ENCODE results near the gene BRINP1. TPM values are rescaled to one million over a fixed set of nuclear protein-coding genes. Genes with fewer than 3 reads are reported as not detected.

BRINP1 gene
- total RNA-seq, 1 donor from 2014 or later, result 0.79 TPM

DNA sequence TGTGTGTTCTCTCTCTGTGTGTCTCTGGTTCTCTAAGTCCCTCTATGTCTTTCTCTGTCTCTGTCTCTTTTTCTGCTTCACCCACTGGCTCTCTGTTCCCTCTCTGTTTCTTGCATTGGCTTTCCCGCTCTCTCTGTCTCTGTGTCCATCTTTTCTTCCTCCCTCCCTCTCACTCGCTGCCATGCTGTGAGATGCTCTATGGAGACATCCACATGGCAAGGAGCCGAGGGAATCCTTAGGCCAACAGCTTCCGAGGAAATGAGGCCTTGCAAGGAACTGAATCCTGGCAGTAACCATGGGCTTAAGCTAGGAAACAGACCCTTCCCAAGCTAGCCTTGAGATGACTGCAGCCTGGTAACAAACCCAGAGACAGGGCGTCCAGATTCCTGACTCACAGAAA lies 117.3 kb downstream of the BRINP1 start:
- TF ChIP-seq, protein P1, sequence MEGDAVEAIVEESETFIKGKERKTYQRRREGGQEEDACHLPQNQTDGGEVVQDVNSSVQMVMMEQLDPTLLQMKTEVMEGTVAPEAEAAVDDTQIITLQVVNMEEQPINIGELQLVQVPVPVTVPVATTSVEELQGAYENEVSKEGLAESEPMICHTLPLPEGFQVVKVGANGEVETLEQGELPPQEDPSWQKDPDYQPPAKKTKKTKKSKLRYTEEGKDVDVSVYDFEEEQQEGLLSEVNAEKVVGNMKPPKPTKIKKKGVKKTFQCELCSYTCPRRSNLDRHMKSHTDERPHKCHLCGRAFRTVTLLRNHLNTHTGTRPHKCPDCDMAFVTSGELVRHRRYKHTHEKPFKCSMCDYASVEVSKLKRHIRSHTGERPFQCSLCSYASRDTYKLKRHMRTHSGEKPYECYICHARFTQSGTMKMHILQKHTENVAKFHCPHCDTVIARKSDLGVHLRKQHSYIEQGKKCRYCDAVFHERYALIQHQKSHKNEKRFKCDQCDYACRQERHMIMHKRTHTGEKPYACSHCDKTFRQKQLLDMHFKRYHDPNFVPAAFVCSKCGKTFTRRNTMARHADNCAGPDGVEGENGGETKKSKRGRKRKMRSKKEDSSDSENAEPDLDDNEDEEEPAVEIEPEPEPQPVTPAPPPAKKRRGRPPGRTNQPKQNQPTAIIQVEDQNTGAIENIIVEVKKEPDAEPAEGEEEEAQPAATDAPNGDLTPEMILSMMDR (IDR thresholded peaks at IDR 0.05; ENCODE audit: unreplicated experiment), result no peak
- Mint-ChIP-seq H3K27me3 (peaks cover 7% of the 10 kb centered on the region), H3K4me1 (ENCODE audit: low read depth) (no peaks in the 10 kb centered on the region), H3K27ac (no peak overlapping the region), H3K9me3 (ENCODE audit: low read depth) (no peaks in the 10 kb centered on the region), H3K4me3 (ENCODE audit: low read depth) (no peak overlapping the region), H3K36me3 (ENCODE audit: insufficient read depth) (no peaks in the 10 kb centered on the region)
- DNase-seq (ENCODE audit: low spot score, unreplicated experiment), result no peak

DNA sequence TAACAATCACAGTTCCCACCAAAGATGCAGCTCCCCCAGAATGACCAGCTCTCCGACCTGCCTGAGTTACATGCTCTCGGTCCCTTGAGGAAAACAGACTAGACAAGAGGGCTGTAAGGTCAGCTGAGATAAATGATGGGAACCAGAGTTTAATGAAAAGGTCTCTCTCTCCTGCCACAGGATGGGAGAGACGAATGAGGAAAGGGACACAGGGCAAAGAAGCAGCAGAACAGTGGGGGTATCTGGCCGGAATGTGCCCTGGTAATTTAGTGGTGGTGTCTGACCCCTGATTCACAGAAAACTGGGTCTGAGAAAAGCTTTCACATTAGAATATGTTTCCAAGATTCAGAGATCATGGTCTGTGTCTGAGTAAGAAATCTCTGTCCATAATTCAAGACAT lies 118.5 kb downstream of the BRINP1 start:
- Mint-ChIP-seq H3K27me3 (peaks cover 7% of the 10 kb centered on the region), H3K36me3 (ENCODE audit: insufficient read depth) (no peaks in the 10 kb centered on the region), H3K4me3 (ENCODE audit: low read depth) (no peak overlapping the region), H3K9me3 (ENCODE audit: low read depth) (no peaks in the 10 kb centered on the region), H3K4me1 (ENCODE audit: low read depth) (no peaks in the 10 kb centered on the region), H3K27ac (no peak overlapping the region)
- TF ChIP-seq, protein P1 (IDR thresholded peaks at IDR 0.05; ENCODE audit: unreplicated experiment), result no peak
- no peak for DNase-seq (ENCODE audit: low spot score, unreplicated experiment)

DNA sequence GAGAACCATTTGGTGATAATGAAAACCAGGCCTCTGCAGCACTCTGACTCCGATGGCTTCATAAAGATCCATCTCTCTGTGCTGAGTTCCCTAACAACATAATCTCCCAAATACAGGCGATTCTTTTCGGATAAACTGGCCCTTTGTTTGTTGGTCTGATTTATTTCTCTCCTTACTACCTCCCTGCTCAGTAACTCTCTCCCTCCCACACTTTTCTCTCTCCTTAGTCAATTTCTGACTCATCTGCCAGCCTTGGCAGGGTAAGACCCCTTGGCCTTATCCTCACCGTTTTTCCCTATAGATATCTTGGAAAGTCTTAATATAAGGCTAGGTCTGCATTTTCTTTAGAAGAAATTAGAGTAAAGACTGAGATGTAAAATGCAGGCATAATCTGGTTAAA lies 128.7 kb downstream of the BRINP1 start:
- Mint-ChIP-seq H3K4me3 (ENCODE audit: low read depth) (no peak overlapping the region), H3K9me3 (ENCODE audit: low read depth) (no peaks in the 10 kb centered on the region), H3K4me1 (ENCODE audit: low read depth) (no peaks in the 10 kb centered on the region), H3K36me3 (ENCODE audit: insufficient read depth) (no peaks in the 10 kb centered on the region), H3K27ac (no peak overlapping the region), H3K27me3 (no peaks in the 10 kb centered on the region)
- TF ChIP-seq, protein P1 (IDR thresholded peaks at IDR 0.05; ENCODE audit: unreplicated experiment), result no peak
- no peak for DNase-seq (ENCODE audit: low spot score, unreplicated experiment)

DNA sequence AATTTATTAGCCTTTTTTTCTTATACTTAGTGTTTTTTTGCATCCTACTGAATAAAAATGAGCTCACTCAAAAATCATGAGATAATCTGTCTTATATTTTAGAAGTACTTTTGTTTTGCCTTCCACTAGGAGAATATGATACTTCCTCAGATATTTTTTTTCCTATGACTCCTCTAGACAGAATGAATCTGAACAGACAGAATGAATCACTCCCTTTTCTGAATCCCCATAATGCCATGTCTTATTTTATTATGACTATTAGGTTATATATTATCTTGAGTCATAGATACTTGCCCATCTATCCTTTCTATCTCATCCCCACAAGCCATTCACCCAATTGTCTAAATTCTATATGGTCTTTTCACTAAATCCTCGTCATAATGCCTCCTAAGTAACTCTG lies 134.6 kb downstream of the BRINP1 start:
- H3K27me3 Mint-ChIP-seq, result no peaks in the 10 kb centered on the region
- TF ChIP-seq, protein P1 (IDR thresholded peaks at IDR 0.05; ENCODE audit: unreplicated experiment), result no peak
- H3K27ac Mint-ChIP-seq, result no peak overlapping the region
- no peaks in the 10 kb centered on the region for H3K4me1 Mint-ChIP-seq (ENCODE audit: low read depth)
- no peaks in the 10 kb centered on the region for H3K36me3 Mint-ChIP-seq (ENCODE audit: insufficient read depth)
- H3K4me3 Mint-ChIP-seq (ENCODE audit: low read depth), result no peak overlapping the region
- peaks cover 2% of the 10 kb centered on the region for H3K9me3 Mint-ChIP-seq (ENCODE audit: low read depth)
- no peak for DNase-seq (ENCODE audit: low spot score, unreplicated experiment)

DNA sequence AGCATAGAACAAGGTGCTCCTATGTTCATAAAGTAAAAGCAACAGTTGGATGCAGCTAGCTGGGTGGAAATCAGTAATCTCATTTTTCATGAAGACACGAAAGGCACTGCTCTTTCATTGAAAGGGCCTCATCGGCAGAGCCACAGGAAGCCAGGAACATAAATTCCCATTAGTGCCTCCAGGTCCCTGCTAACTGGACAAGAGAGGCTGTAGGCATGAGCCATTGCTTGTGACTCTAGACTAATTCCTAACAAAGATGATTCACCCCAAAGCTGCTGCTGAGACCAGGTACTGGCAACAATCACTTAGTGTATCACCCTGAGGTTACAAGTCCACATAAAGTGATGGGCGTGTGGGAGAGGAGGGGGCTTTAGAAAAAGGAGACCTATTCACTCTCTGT lies 141.8 kb downstream of the BRINP1 start:
- TF ChIP-seq, protein P1 (IDR thresholded peaks at IDR 0.05; ENCODE audit: unreplicated experiment), result no peak
- Mint-ChIP-seq H3K4me1 (ENCODE audit: low read depth) (no peaks in the 10 kb centered on the region), H3K27ac (no peak overlapping the region), H3K9me3 (ENCODE audit: low read depth) (no peaks in the 10 kb centered on the region), H3K4me3 (ENCODE audit: low read depth) (no peak overlapping the region), H3K36me3 (ENCODE audit: insufficient read depth) (no peaks in the 10 kb centered on the region), H3K27me3 (no peaks in the 10 kb centered on the region)
- no peak for DNase-seq (ENCODE audit: low spot score, unreplicated experiment)

Data from progenitor cell of endocrine pancreas (in vitro differentiated cells).